Caco-2 (cell line): Measurements from ENCODE around the gene TXNDC5. TPM values are rescaled to one million over a fixed set of nuclear protein-coding genes. Genes with fewer than 3 reads are reported as not detected.

ENCODE experiments used
- BruUV-seq: library from RNA; stranded (reverse); fragments of 400-500 nt; replicated peaks from 2 replicates; lab custom pipeline; 2021; lab: Mats Ljungman, UMichigan
- CTCF ChIA-PET: fragments of 300-600 bp; sonication (Branson Sonifier 250); formaldehyde crosslinking; loops from one replicate; lab custom pipeline; 2022; ENCODE audit warnings: antibody characterized with exemption; lab: Charles Lee
- POLR2A ChIA-PET: fragments of 300-600 bp; sonication (Branson Sonifier 250); formaldehyde crosslinking; loops from one replicate; lab custom pipeline; 2022; ENCODE audit warnings: antibody characterized with exemption; lab: Charles Lee
- DNase-seq, 2 experiments: peaks; one replicate each; pipeline versions ENCODE4 v3.0.0 to v3.0.0-alpha.2; 2020 to 2022
- H3K27me3 ChIP-seq: replicated peaks from 2 replicates; pipeline ENCODE4 v1.6.0; 2011; ENCODE audit warnings: low read length; ENCODE audit not compliant: control insufficient read depth, insufficient read depth
- H3K36me3 ChIP-seq: 2 replicates; pipeline ENCODE4 v1.5.1; 2011; ENCODE audit warnings: low read length; ENCODE audit not compliant: control insufficient read depth, insufficient read depth
- H3K4me1 ChIP-seq: fragments of 250-450 bp; sonication (Bioruptor Pico); 2 replicates; pipeline ENCODE4 v1.5.1; 2020; ENCODE audit warnings: mild to moderate bottlenecking
- H3K4me3 ChIP-seq: 2 replicates; pipeline ENCODE4 v1.5.1; 2011; ENCODE audit warnings: low read depth, mild to moderate bottlenecking, control low read depth, low read length
- H3K9me3 ChIP-seq: fragments of 250-450 bp; sonication (Bioruptor Pico); 2 replicates; pipeline ENCODE4 v1.5.1; 2020; ENCODE audit warnings: mild to moderate bottlenecking, moderate library complexity
- H3K27ac Mint-ChIP-seq: one replicate; pipeline ENCODE4 v1.8.0; 2022; ENCODE audit warnings: mixed read lengths; ENCODE audit not compliant: unreplicated experiment
- H3K27me3 Mint-ChIP-seq: one replicate; pipeline ENCODE4 v1.8.0; 2022; ENCODE audit warnings: mixed read lengths; ENCODE audit not compliant: insufficient read depth, unreplicated experiment
- H3K36me3 Mint-ChIP-seq: one replicate; pipeline ENCODE4 v1.8.0; 2022; ENCODE audit warnings: mild to moderate bottlenecking, mixed read lengths; ENCODE audit not compliant: insufficient read depth, unreplicated experiment
- H3K4me1 Mint-ChIP-seq: one replicate; pipeline ENCODE4 v1.8.0; 2022; ENCODE audit warnings: low read depth, mixed read lengths; ENCODE audit not compliant: unreplicated experiment
- H3K4me3 Mint-ChIP-seq: one replicate; pipeline ENCODE4 v1.8.0; 2022; ENCODE audit warnings: mild to moderate bottlenecking, moderate library complexity, mixed read lengths; ENCODE audit not compliant: unreplicated experiment
- H3K9me3 Mint-ChIP-seq: one replicate; pipeline ENCODE4 v1.8.0; 2022; ENCODE audit warnings: mixed read lengths; ENCODE audit not compliant: unreplicated experiment
- intact Hi-C: fragments of 100-400 bp; cut with micrococcal nuclease; formaldehyde crosslinking; loops from one replicate; pipeline ENCODE4 v1.10.0; 2022; ENCODE audit not compliant: unreplicated experiment
- total RNA-seq: library from RNA; stranded (reverse); gene quantifications from 2 replicates; pipeline ENCODE4 v1.2.3, GENCODE V29; 2022
- TF ChIP-seq, protein P1 (sequence below), 2 experiments: fragments of 200-600 bp in 1 of 2; IDR thresholded peaks; 1 replicate in 1 of 2; 2 replicates in 1 of 2; pipeline versions ENCODE4 v1.5.1 to v1.8.0; 2011 to 2022; ENCODE audit warnings: antibody characterized with exemption in 1 of 2, control low read depth in 1 of 2, inconsistent platforms in 1 of 2, low read depth in 1 of 2, low read length in 1 of 2, mild to moderate bottlenecking in 1 of 2, moderate library complexity in 1 of 2; ENCODE audit not compliant: insufficient read depth in 1 of 2, severe bottlenecking in 1 of 2, unreplicated experiment in 1 of 2

The TXNDC5 gene
- total RNA-seq, 1 experiment from 2014 or later, result 117 TPM

- DNase-seq, result no peak
- no peaks in the 10 kb centered on the region for H3K9me3 Mint-ChIP-seq
- no peaks in the 10 kb centered on the region for H3K4me1 Mint-ChIP-seq
- no peaks in the 10 kb centered on the region for H3K9me3 ChIP-seq
- POLR2A ChIA-PET, result no interaction called here
- H3K36me3 Mint-ChIP-seq, result no peaks in the 10 kb centered on the region
- no peaks in the 10 kb centered on the region for H3K4me1 ChIP-seq
- TF ChIP-seq, protein P1, sequence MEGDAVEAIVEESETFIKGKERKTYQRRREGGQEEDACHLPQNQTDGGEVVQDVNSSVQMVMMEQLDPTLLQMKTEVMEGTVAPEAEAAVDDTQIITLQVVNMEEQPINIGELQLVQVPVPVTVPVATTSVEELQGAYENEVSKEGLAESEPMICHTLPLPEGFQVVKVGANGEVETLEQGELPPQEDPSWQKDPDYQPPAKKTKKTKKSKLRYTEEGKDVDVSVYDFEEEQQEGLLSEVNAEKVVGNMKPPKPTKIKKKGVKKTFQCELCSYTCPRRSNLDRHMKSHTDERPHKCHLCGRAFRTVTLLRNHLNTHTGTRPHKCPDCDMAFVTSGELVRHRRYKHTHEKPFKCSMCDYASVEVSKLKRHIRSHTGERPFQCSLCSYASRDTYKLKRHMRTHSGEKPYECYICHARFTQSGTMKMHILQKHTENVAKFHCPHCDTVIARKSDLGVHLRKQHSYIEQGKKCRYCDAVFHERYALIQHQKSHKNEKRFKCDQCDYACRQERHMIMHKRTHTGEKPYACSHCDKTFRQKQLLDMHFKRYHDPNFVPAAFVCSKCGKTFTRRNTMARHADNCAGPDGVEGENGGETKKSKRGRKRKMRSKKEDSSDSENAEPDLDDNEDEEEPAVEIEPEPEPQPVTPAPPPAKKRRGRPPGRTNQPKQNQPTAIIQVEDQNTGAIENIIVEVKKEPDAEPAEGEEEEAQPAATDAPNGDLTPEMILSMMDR (IDR thresholded peaks at IDR 0.05; ENCODE audit: insufficient read depth in 1 of 2, low read depth in 1 of 2, low read length in 1 of 2, severe bottlenecking in 1 of 2, unreplicated experiment in 1 of 2), result no peak
- CTCF ChIA-PET, result no interaction called here
- H3K27me3 Mint-ChIP-seq, result peaks cover 3% of the 10 kb centered on the region
- BruUV-seq, result no TSS peak
- no peak overlapping the region for H3K27ac Mint-ChIP-seq
- H3K36me3 ChIP-seq, result no peaks in the 10 kb centered on the region
- H3K4me3 Mint-ChIP-seq, result no peak overlapping the region
- H3K4me3 ChIP-seq, result no peak overlapping the region
- intact Hi-C loops, result no loop called here
- no peaks in the 10 kb centered on the region for H3K27me3 ChIP-seq
Observed at GRCh38 chr6:7953753-7954152, 43.2 kb upstream of the TXNDC5 start.

DNA sequence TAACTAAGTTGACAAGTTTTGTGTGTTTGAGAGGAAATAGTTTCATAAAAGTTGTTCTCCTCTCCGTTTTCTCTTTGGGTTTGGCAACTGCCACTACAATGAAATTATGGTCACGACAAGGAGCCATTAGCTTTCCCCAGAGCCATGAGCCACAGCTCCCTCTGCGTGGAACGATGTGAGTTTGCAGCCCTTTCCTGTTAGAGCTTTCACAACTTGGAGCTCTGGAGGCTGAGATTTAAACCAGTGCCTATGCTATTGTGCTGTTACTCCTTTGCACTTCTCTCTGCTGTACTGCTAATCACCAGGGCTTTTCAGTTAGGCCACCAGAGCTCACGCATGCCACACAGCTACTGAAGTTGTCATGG, 29.3 kb upstream of the TXNDC5 start:
- Mint-ChIP-seq H3K9me3 (no peaks in the 10 kb centered on the region), H3K4me3 (no peak overlapping the region), H3K27me3 (peaks cover 3% of the 10 kb centered on the region), H3K4me1 (no peaks in the 10 kb centered on the region), H3K27ac (no peak overlapping the region), H3K36me3 (no peaks in the 10 kb centered on the region)
- H3K4me3 ChIP-seq, result no peak overlapping the region
- no TSS peak for BruUV-seq
- H3K36me3 ChIP-seq, result no peaks in the 10 kb centered on the region
- TF ChIP-seq, protein P1 (IDR thresholded peaks at IDR 0.05; ENCODE audit: insufficient read depth in 1 of 2, low read depth in 1 of 2, low read length in 1 of 2, severe bottlenecking in 1 of 2, unreplicated experiment in 1 of 2), result no peak
- no peak for DNase-seq
- POLR2A ChIA-PET, result no interaction called here
- CTCF ChIA-PET, result no interaction called here
- no peaks in the 10 kb centered on the region for H3K27me3 ChIP-seq
- intact Hi-C loops, result no loop called here
- H3K4me1 ChIP-seq, result no peaks in the 10 kb centered on the region
- H3K9me3 ChIP-seq, result no peaks in the 10 kb centered on the region

DNA sequence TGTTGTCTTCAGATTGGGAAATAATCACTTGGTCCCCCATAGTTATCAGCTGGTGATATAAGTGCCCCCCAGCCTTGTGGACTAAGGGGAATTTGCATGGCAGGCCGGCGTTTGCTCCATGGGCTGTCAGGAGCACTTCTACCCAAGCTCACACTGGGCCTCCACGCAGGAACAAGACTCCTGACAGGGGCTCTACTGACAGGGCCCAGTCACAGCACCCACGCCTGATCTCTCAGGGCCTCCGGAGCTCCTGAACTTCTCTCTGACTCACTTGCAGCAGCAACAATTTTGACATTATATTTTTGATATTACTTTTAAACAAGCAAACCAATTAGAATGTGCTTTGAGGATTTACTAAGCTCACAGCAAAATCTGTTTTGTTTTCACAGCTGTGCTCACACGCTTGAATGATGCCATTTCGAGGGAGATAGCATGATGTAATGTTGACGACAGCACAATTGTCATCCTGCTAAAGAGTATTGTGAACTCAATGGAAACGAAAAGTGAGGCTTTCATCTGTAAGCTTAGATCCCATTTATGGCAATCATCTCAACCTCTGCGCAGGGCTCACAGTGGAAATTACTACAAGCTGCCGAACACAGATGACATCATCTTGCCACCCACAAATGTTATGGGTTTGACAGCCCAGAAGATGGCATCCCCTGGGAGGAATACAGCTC, 28.7 kb upstream of the TXNDC5 start:
- Histone ChIP-seq H3K36me3 (no peaks in the 10 kb centered on the region), H3K4me1 (no peaks in the 10 kb centered on the region), H3K27me3 (no peaks in the 10 kb centered on the region), H3K4me3 (no peak overlapping the region), H3K9me3 (no peaks in the 10 kb centered on the region)
- Mint-ChIP-seq H3K4me1 (no peaks in the 10 kb centered on the region), H3K36me3 (no peaks in the 10 kb centered on the region), H3K27me3 (peaks cover 3% of the 10 kb centered on the region), H3K4me3 (no peak overlapping the region), H3K9me3 (no peaks in the 10 kb centered on the region), H3K27ac (no peak overlapping the region)
- DNase-seq, result no peak
- CTCF ChIA-PET, result no interaction called here
- POLR2A ChIA-PET, result no interaction called here
- intact Hi-C loops, result no loop called here
- TF ChIP-seq, protein P1 (IDR thresholded peaks at IDR 0.05; ENCODE audit: insufficient read depth in 1 of 2, low read depth in 1 of 2, low read length in 1 of 2, severe bottlenecking in 1 of 2, unreplicated experiment in 1 of 2), result no peak
- no TSS peak for BruUV-seq
